Gastroesophageal sphincter (tissue), 4 donors: Measurements from ENCODE around the gene NEO1. TPM values are rescaled to one million over a fixed set of nuclear protein-coding genes. Genes with fewer than 3 reads are reported as not detected.

Experiments
- ATAC-seq: fragments of 150-250 bp; one replicate; pipeline ENCODE4 v1.9.1; 2016; ENCODE audit warnings: mild to moderate bottlenecking, moderate library complexity
- H3K27ac ChIP-seq, 4 donors: fragments of 200-600 bp; sonication (generic) in 3 of 4; 1 replicate in 3 of 4; 2 replicates in 1 of 4; pipeline ENCODE4 v1.5.1; 2016 to 2019
- H3K27me3 ChIP-seq: fragments of 200-600 bp; sonication (generic); one replicate; pipeline ENCODE4 v1.5.1; 2019
- H3K36me3 ChIP-seq, 2 donors: fragments of 200-600 bp; sonication (generic); one replicate each; pipeline ENCODE4 v1.5.1; 2019; ENCODE audit warnings: control low read depth in 1 of 2
- H3K4me1 ChIP-seq, 3 donors: fragments of 200-600 bp; sonication (generic); 1 replicate in 2 of 3; 2 replicates in 1 of 3; pipeline ENCODE4 v1.5.1; 2016 to 2019; ENCODE audit warnings: control low read depth in 2 of 3
- H3K4me3 ChIP-seq, 2 donors: fragments of 200-600 bp; sonication (generic); one replicate each; pipeline ENCODE4 v1.5.1; 2019; ENCODE audit warnings: mild to moderate bottlenecking in 1 of 2, moderate library complexity in 1 of 2
- H3K9me3 ChIP-seq, 3 donors: fragments of 200-600 bp; sonication (generic); one replicate each; pipeline ENCODE4 v1.5.1; 2017 to 2019; ENCODE audit warnings: control low read depth in 2 of 3
- EP300 ChIP-seq: sonication (generic); formaldehyde crosslinking; IDR thresholded peaks from one replicate; pipeline ENCODE4 v1.6.1; 2017; ENCODE audit warnings: antibody characterized with exemption, mild to moderate bottlenecking
- POLR2A ChIP-seq, 2 donors: fragments of 450-650 bp; IDR thresholded peaks; one replicate each; pipeline ENCODE4 v1.6.1; 2017; ENCODE audit warnings: antibody characterized with exemption in 2 of 2, mild to moderate bottlenecking in 2 of 2, moderate library complexity in 1 of 2
- POLR2AphosphoS5 ChIP-seq: sonication (generic); formaldehyde crosslinking; IDR thresholded peaks from one replicate; pipeline ENCODE4 v1.6.1; 2017; ENCODE audit warnings: antibody characterized with exemption
- WGBS, 2 donors: methylation state at CpG; one replicate each; pipeline ENCODE4 v1.1.5; 2018; ENCODE audit warnings: low coverage in 1 of 2; 5-methylcytosine and 5-hydroxymethylcytosine counted together
- total RNA-seq, 4 donors: library from RNA; depleted of rRNA; stranded (reverse); fragments of >200 nt; gene quantifications; one replicate each; pipeline ENCODE4 v1.1.0, GENCODE V29; 2016
- TF ChIP-seq, protein P1 (sequence below), 4 experiments: fragments of 200-600 bp in 2 of 4; fragments of 450-650 bp in 2 of 4; sonication (generic) in 1 of 4; IDR thresholded peaks; one replicate each; pipeline ENCODE4 v1.5.1; 2017 to 2019; ENCODE audit warnings: antibody characterized with exemption in 4 of 4, mild to moderate bottlenecking in 2 of 4, moderate library complexity in 2 of 4

NEO1 gene
- total RNA-seq, 4 donors from 2014 or later = 28.3 to 61.7 (median 36.1) TPM

DNA sequence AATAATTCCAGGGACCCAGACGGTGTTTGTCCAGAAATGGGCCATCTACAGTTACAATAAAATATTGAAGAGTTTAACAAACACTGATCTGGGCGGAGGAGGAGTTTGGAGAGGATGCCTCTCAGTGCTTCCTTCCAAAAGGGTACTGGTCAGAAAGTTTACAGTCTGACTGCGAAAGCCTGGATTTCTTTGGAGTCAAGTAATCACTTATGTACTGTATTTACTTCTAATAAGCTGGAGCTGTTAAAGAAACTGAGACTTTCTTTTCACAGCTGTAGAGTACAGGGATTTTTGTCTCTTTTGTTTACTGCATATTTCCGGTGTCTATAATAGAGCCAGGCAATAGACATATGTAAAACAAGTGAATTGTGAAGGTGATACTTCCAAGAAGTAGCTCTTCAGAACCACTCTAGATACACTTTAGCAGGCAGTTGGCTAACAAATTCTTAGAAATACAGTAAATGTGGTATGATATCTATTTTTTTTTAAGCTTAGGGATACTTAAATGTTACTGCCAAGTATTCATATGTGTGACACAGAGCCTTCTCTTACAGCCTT is 22.1 kb upstream of the NEO1 start:
- H3K4me3 ChIP-seq = no peak overlapping the region
- H3K27ac ChIP-seq = no peak overlapping the region
- peaks cover 16% of the 10 kb centered on the region for H3K27me3 ChIP-seq
- WGBS, 2 donors = 57 to 72% methylated on average over 4 of the region's 4 CpGs
- no peak for ATAC-seq
- no peaks in the 10 kb centered on the region for H3K9me3 ChIP-seq
- H3K4me1 ChIP-seq = no peaks in the 10 kb centered on the region
- no peaks in the 10 kb centered on the region for H3K36me3 ChIP-seq
- TF ChIP-seq EP300 = no peak
- TF ChIP-seq POLR2AphosphoS5 = no peak
- TF ChIP-seq, protein P1, sequence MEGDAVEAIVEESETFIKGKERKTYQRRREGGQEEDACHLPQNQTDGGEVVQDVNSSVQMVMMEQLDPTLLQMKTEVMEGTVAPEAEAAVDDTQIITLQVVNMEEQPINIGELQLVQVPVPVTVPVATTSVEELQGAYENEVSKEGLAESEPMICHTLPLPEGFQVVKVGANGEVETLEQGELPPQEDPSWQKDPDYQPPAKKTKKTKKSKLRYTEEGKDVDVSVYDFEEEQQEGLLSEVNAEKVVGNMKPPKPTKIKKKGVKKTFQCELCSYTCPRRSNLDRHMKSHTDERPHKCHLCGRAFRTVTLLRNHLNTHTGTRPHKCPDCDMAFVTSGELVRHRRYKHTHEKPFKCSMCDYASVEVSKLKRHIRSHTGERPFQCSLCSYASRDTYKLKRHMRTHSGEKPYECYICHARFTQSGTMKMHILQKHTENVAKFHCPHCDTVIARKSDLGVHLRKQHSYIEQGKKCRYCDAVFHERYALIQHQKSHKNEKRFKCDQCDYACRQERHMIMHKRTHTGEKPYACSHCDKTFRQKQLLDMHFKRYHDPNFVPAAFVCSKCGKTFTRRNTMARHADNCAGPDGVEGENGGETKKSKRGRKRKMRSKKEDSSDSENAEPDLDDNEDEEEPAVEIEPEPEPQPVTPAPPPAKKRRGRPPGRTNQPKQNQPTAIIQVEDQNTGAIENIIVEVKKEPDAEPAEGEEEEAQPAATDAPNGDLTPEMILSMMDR (IDR thresholded peaks at IDR 0.05) = no peak

DNA sequence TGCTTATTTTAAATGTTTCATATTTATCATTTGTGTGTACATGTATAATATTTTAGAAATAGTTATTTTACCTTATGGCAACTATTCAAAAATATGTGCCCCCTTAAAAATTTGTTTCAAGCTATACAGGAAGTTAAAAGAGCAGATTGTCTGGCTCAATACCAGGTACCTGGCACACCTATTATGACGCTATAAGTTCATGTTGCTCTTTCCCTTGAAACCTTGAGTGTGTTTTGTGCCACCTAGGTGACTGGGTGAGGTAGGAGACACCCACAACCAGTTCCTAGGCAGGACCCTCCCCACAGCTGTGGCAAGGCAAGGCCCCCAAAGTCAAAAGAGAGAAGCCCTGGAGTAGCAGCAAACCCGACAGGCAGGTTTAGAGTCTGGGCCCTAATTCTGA is 20.6 kb upstream of the NEO1 start:
- 40 to 100% methylated on average over 1 of the region's 2 CpGs for WGBS, 2 donors
- H3K4me3 ChIP-seq = no peak overlapping the region
- no peaks in the 10 kb centered on the region for H3K4me1 ChIP-seq
- no peak for ATAC-seq
- TF ChIP-seq POLR2A (IDR thresholded peaks at IDR 0.05) = no peak
- TF ChIP-seq POLR2AphosphoS5 = no peak
- TF ChIP-seq, protein P1 (IDR thresholded peaks at IDR 0.05) = no peak
- no peak for TF ChIP-seq EP300
- H3K36me3 ChIP-seq = no peaks in the 10 kb centered on the region
- no peak overlapping the region for H3K27ac ChIP-seq
- no peaks in the 10 kb centered on the region for H3K9me3 ChIP-seq
- H3K27me3 ChIP-seq = peaks cover 4% of the 10 kb centered on the region

DNA sequence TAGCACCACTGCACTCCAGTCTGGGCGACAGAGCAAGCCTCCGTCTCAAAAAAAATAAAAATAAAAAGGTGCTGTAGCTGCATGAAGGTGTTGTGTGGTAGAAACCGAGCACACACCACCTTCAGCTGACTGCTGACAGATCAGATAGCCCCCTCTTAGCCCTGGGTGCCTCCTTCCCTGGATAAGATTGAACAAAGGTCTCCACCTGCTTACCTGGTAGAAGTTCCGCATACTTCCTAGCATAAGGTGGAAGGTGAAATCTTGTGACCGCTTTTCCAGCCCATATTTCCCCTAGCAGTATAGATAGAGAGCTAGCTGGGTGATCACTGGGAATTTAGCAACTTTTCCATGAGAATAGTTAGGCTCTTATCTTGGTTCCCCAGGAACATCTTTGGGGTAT is 18.7 kb upstream of the NEO1 start:
- no peak for ATAC-seq
- WGBS, 2 donors = 73 to 98% methylated on average over 2 to 4 of the region's 5 CpGs

DNA sequence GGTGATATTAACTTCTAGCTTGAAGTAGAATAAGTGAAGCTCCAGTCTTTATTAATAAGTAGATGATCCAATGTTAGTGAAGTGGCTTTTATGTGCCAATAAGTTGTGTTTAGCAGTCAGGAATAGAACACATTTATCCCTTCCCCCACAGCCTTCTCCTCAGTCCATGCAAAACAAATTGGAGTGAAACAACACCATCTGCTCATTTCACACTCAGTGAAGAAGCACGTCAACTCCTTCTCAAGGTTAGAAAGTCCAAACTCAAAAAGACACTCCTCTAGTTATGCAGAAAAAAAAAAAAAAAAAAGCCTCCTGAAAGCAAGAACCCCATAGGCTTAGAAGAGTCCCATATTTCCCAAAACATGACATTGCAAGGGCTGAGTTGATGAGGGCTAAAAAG is 18.0 kb upstream of the NEO1 start:
- TF ChIP-seq, protein P1 (IDR thresholded peaks at IDR 0.05) = no peak
- TF ChIP-seq EP300 (no peak), POLR2A (IDR thresholded peaks at IDR 0.05) (no peak), POLR2AphosphoS5 (no peak)
- Histone ChIP-seq H3K27ac (no peak overlapping the region), H3K36me3 (no peaks in the 10 kb centered on the region), H3K27me3 (no peaks in the 10 kb centered on the region), H3K4me1 (no peaks in the 10 kb centered on the region), H3K9me3 (no peaks in the 10 kb centered on the region), H3K4me3 (no peak overlapping the region)
- ATAC-seq = no peak
- WGBS, 2 donors = 33 to 50% methylated on average over 1 of the region's 1 CpG

More for the DNA sequence above, 18.7 kb upstream of the NEO1 start:
- Histone ChIP-seq H3K36me3 (no peaks in the 10 kb centered on the region), H3K4me1 (no peaks in the 10 kb centered on the region), H3K9me3 (no peaks in the 10 kb centered on the region), H3K4me3 (no peak overlapping the region), H3K27ac (no peak overlapping the region), H3K27me3 (no peaks in the 10 kb centered on the region)
- TF ChIP-seq, protein P1 (IDR thresholded peaks at IDR 0.05) = no peak
- TF ChIP-seq POLR2A (IDR thresholded peaks at IDR 0.05) = no peak
- no peak for TF ChIP-seq POLR2AphosphoS5
- no peak for TF ChIP-seq EP300

DNA sequence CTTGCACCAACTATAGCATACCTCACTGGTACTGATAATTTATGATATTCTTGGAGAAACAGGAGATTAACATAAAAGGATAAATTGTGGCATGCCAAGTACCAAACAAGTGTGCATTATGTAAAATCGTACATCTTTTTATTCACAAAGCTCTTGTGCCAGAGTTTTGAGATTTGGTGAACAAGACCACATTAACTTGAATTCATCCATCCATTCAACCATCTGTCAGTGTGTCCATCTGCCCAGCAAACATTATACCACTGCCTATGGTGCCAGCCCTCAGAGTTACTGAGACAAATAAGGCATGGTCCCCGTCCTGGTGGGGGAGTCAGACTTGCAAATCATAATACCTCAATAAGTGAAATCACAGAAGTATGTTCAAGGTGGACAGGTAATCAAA is 17.0 kb upstream of the NEO1 start:
- H3K4me1 ChIP-seq = no peaks in the 10 kb centered on the region
- no peaks in the 10 kb centered on the region for H3K36me3 ChIP-seq
- H3K27me3 ChIP-seq = no peaks in the 10 kb centered on the region
- H3K4me3 ChIP-seq = no peak overlapping the region
- no peak overlapping the region for H3K27ac ChIP-seq
- no peaks in the 10 kb centered on the region for H3K9me3 ChIP-seq
- TF ChIP-seq POLR2AphosphoS5 (no peak), EP300 (no peak), POLR2A (IDR thresholded peaks at IDR 0.05) (no peak)
- TF ChIP-seq, protein P1 (IDR thresholded peaks at IDR 0.05) = no peak
- no peak for ATAC-seq
- 83 to 94% methylated on average over 2 of the region's 2 CpGs for WGBS, 2 donors
